HepG2 (cell line): ENCODE data around the gene FBXL13.

Source experiments
- CTCF ChIP-seq: sonication (generic); formaldehyde crosslinking; IDR thresholded peaks from 2 replicates; pipeline ENCODE4 v1.5.0; 2020; ENCODE audit warnings: mild to moderate bottlenecking, missing genetic modification reagents, moderate library complexity
- ELF1 ChIP-seq: sonication (generic); formaldehyde crosslinking; IDR thresholded peaks from 2 replicates; pipeline ENCODE4 v1.4.0; 2020; ENCODE audit warnings: missing genetic modification reagents
- EP300 ChIP-seq, 3 experiments: sonication (generic) in 1 of 3; formaldehyde crosslinking in 1 of 3; IDR thresholded peaks; 2 replicates each; pipeline versions ENCODE4 v1.5.1 to v1.6.1; 2011 to 2020; ENCODE audit warnings: low read depth in 2 of 3, low read length in 2 of 3, borderline replicate concordance in 1 of 3, improper control_type of control experiment in 1 of 3, mild to moderate bottlenecking in 1 of 3, missing genetic modification reagents in 1 of 3, moderate library complexity in 1 of 3
- NR2F2 ChIP-seq: IDR thresholded peaks from 2 replicates; pipeline ENCODE4 v1.6.1; 2012; ENCODE audit warnings: low read depth, inconsistent platforms, borderline replicate concordance
- NR2F6 ChIP-seq, 2 experiments: IDR thresholded peaks; 2 replicates each; pipeline ENCODE4 v1.6.1; 2016; ENCODE audit warnings: antibody characterized with exemption in 1 of 2, mild to moderate bottlenecking in 1 of 2
- POLR2A ChIP-seq, 2 experiments: IDR thresholded peaks; 2 replicates each; pipeline ENCODE4 v1.6.1; 2011; ENCODE audit warnings: low read depth in 2 of 2, low read length in 2 of 2, mild to moderate bottlenecking in 1 of 2, moderate library complexity in 1 of 2; ENCODE audit not compliant: insufficient read depth in 1 of 2
- ZNF292 ChIP-seq: sonication (generic); formaldehyde crosslinking; IDR thresholded peaks from 2 replicates; pipeline ENCODE4 v1.8.1; 2022; ENCODE audit warnings: mild to moderate bottlenecking, low read depth, missing genetic modification reagents, borderline replicate concordance
- ZNF792 ChIP-seq: IDR thresholded peaks from 2 replicates; pipeline ENCODE4 v1.6.1; 2016
- TF ChIP-seq, protein P1 (sequence below): sonication (generic); formaldehyde crosslinking; IDR thresholded peaks from 2 replicates; pipeline ENCODE4 v1.5.0; 2020; ENCODE audit warnings: missing genetic modification reagents, mild to moderate bottlenecking, borderline replicate concordance
- TF ChIP-seq, protein P2 (sequence below): IDR thresholded peaks from 2 replicates; pipeline ENCODE4 v1.6.1; 2016; ENCODE audit warnings: missing biosample characterization, missing genetic modification reagents, low read depth
- TF ChIP-seq, protein P3 (sequence below): sonication (generic); formaldehyde crosslinking; IDR thresholded peaks from 2 replicates; pipeline ENCODE4 v1.4.0; 2020; ENCODE audit warnings: mild to moderate bottlenecking, missing genetic modification reagents, borderline replicate concordance

- TF ChIP-seq, protein P1, sequence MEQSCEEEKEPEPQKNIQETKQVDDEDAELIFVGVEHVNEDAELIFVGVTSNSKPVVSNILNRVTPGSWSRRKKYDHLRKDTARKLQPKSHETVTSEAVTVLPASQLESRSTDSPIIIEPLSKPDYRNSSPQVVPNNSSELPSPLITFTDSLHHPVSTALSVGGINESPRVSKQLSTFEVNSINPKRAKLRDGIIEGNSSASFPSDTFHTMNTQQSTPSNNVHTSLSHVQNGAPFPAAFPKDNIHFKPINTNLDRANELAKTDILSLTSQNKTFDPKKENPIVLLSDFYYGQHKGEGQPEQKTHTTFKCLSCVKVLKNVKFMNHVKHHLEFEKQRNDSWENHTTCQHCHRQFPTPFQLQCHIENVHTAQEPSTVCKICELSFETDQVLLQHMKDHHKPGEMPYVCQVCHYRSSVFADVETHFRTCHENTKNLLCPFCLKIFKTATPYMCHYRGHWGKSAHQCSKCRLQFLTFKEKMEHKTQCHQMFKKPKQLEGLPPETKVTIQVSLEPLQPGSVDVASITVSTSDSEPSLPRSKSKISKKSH (CRISPR knock-in tag), result no peak
- no peak for TF ChIP-seq NR2F6 (IDR thresholded peaks at IDR 0.05)
- no peak for TF ChIP-seq NR2F6 (CRISPR knock-in tag; IDR thresholded peaks at IDR 0.05)
- TF ChIP-seq ZNF792, result no peak
- no peak for TF ChIP-seq ELF1
- TF ChIP-seq, protein P2, sequence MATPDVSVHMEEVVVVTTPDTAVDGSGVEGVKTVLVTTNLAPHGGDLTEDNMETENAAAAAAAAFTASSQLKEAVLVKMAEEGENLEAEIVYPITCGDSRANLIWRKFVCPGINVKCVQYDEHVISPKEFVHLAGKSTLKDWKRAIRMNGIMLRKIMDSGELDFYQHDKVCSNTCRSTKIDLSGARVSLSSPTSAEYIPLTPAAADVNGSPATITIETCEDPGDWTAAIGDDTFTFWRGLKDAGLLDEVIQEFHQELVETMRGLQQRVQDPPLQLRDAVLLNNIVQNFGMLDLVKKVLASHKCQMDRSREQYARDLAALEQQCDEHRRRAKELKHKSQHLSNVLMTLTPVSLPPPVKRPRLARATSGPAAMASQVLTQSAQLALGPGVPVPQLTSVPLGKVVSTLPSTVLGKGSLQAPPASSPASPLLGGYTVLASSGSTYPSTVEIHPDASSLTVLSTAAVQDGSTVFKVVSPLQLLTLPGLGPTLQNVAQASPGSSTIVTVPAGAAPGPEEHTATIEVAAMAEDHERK (CRISPR knock-in tag), result no peak
- no peak for TF ChIP-seq NR2F2
- TF ChIP-seq EP300 (IDR thresholded peaks at IDR 0.05; ENCODE audit: low read depth in 2 of 2, low read length in 2 of 2), result no peak
- no peak for TF ChIP-seq EP300 (CRISPR knock-in tag; IDR thresholded peaks at IDR 0.05; ENCODE audit: borderline replicate concordance)
- no peak for TF ChIP-seq POLR2A (IDR thresholded peaks at IDR 0.05; ENCODE audit: insufficient read depth in 1 of 2, low read depth in 2 of 2, low read length in 2 of 2)
- TF ChIP-seq, protein P3, sequence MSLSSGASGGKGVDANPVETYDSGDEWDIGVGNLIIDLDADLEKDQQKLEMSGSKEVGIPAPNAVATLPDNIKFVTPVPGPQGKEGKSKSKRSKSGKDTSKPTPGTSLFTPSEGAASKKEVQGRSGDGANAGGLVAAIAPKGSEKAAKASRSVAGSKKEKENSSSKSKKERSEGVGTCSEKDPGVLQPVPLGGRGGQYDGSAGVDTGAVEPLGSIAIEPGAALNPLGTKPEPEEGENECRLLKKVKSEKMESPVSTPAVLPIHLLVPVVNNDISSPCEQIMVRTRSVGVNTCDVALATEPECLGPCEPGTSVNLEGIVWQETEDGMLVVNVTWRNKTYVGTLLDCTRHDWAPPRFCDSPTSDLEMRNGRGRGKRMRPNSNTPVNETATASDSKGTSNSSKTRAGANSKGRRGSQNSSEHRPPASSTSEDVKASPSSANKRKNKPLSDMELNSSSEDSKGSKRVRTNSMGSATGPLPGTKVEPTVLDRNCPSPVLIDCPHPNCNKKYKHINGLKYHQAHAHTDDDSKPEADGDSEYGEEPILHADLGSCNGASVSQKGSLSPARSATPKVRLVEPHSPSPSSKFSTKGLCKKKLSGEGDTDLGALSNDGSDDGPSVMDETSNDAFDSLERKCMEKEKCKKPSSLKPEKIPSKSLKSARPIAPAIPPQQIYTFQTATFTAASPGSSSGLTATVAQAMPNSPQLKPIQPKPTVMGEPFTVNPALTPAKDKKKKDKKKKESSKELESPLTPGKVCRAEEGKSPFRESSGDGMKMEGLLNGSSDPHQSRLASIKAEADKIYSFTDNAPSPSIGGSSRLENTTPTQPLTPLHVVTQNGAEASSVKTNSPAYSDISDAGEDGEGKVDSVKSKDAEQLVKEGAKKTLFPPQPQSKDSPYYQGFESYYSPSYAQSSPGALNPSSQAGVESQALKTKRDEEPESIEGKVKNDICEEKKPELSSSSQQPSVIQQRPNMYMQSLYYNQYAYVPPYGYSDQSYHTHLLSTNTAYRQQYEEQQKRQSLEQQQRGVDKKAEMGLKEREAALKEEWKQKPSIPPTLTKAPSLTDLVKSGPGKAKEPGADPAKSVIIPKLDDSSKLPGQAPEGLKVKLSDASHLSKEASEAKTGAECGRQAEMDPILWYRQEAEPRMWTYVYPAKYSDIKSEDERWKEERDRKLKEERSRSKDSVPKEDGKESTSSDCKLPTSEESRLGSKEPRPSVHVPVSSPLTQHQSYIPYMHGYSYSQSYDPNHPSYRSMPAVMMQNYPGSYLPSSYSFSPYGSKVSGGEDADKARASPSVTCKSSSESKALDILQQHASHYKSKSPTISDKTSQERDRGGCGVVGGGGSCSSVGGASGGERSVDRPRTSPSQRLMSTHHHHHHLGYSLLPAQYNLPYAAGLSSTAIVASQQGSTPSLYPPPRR (CRISPR knock-in tag), result no peak
- no peak for TF ChIP-seq ZNF292 (CRISPR knock-in tag)
- no peak for TF ChIP-seq CTCF
These were observed 42.9 kb upstream of the FBXL13 start for GRCh38 chr7:103117465-103117864.
